MM.1S (cell line): ENCODE data around the gene FAAP24.

ENCODE experiments used
- CTCF ChIP-seq: fragments of 300-600 bp; sonication (generic); IDR thresholded peaks from 2 replicates; pipeline ENCODE4 v1.5.1; 2016; ENCODE audit warnings: antibody characterized with exemption, low read length, mixed read lengths
- EZH2phosphoT487 ChIP-seq: fragments of 300-600 bp; sonication (generic); IDR thresholded peaks from 2 replicates; pipeline ENCODE4 v1.6.1; 2018; ENCODE audit warnings: antibody characterized with exemption, low read length

GRCh38 chr19:33005440-33005839 is 33.4 kb downstream of the FAAP24 start:
- TF ChIP-seq CTCF (no peak), EZH2phosphoT487 (no peak)
